IMR-90 (cell line): ENCODE data around the gene CFAP157.

Experiments
- CTCF ChIP-seq: conservative IDR thresholded peaks from 2 replicates; pipeline ENCODE4 v1.5.1; 2012; ENCODE audit warnings: mild to moderate bottlenecking, low read depth, low read length, improper control_type of control experiment
- POLR2A ChIP-seq: IDR thresholded peaks from 2 replicates; pipeline ENCODE4 v1.6.1; 2012; ENCODE audit warnings: mild to moderate bottlenecking, low read depth, low read length

- no peak for TF ChIP-seq POLR2A
- no peak for TF ChIP-seq CTCF
Measured at GRCh38 chr9:127716412-127716811, 9.6 kb downstream of the CFAP157 start.
